Hepatocyte (in vitro differentiated cells): ENCODE measurements around the gene RHOXF2B. TPM values are rescaled to one million over a fixed set of nuclear protein-coding genes. Genes with fewer than 3 reads are reported as not detected.
"Not testable (repeated sequence)": the region's sequence is repeated elsewhere in the genome, so short reads cannot be mapped to it uniquely, and the experiment has no call there.

Experiments
- DNase-seq: peaks from one replicate; pipeline ENCODE4 v3.0.0-alpha.2; 2016; ENCODE audit warnings: low spot score
- H2AFZ ChIP-seq: fragments of 200-600 bp; sonication (generic); 2 replicates; pipeline ENCODE4 v1.6.0; 2016; ENCODE audit warnings: antibody characterized with exemption, mild to moderate bottlenecking
- H3K27ac ChIP-seq: fragments of 200-600 bp; sonication (generic); 2 replicates; pipeline ENCODE4 v1.5.1; 2016; ENCODE audit warnings: mild to moderate bottlenecking
- H3K27me3 ChIP-seq: fragments of 200-600 bp; sonication (generic); 2 replicates; pipeline ENCODE4 v1.6.1; 2016
- H3K36me3 ChIP-seq: fragments of 200-600 bp; sonication (generic); replicated peaks from 2 replicates; pipeline ENCODE4 v1.5.1; 2016; ENCODE audit warnings: low read depth; ENCODE audit not compliant: insufficient read depth
- H3K4me1 ChIP-seq: fragments of 200-600 bp; sonication (generic); 2 replicates; pipeline ENCODE4 v1.5.1; 2016; ENCODE audit warnings: mild to moderate bottlenecking, moderate library complexity; ENCODE audit not compliant: insufficient read depth
- H3K4me2 ChIP-seq: fragments of 200-600 bp; sonication (generic); 2 replicates; pipeline ENCODE4 v1.6.0; 2016
- H3K4me3 ChIP-seq: fragments of 200-600 bp; sonication (generic); 2 replicates; pipeline ENCODE4 v1.5.1; 2016; ENCODE audit warnings: mild to moderate bottlenecking
- H3K79me2 ChIP-seq: fragments of 200-600 bp; sonication (generic); 2 replicates; pipeline ENCODE4 v1.6.0; 2017; ENCODE audit warnings: mild to moderate bottlenecking
- H3K9me2 ChIP-seq: fragments of 200-600 bp; sonication (generic); replicated peaks from 2 replicates; pipeline ENCODE4 v1.6.0; 2017; ENCODE audit warnings: mild to moderate bottlenecking; ENCODE audit not compliant: insufficient read depth
- H3K9me3 ChIP-seq: fragments of 200-600 bp; sonication (generic); 2 replicates; pipeline ENCODE4 v1.5.1; 2016; ENCODE audit warnings: low read depth, mild to moderate bottlenecking
- H4K20me1 ChIP-seq: fragments of 200-600 bp; sonication (generic); 2 replicates; pipeline ENCODE4 v1.6.0; 2016; ENCODE audit warnings: mild to moderate bottlenecking; ENCODE audit not compliant: insufficient read depth, poor library complexity, severe bottlenecking
- CTCF ChIP-seq: fragments of 200-600 bp; sonication (generic); IDR thresholded peaks from 2 replicates; pipeline ENCODE4 v1.5.1; 2016; ENCODE audit warnings: antibody characterized with exemption, mild to moderate bottlenecking; ENCODE audit not compliant: poor library complexity
- EZH2 ChIP-seq: fragments of 200-600 bp; sonication (generic); IDR thresholded peaks from 2 replicates; pipeline ENCODE4 v1.6.1; 2016; ENCODE audit warnings: antibody characterized with exemption, mild to moderate bottlenecking, borderline replicate concordance
- EZH2phosphoT487 ChIP-seq: fragments of 200-600 bp; sonication (generic); IDR thresholded peaks from one replicate; pipeline ENCODE4 v1.6.1; 2018; ENCODE audit warnings: antibody characterized with exemption, mild to moderate bottlenecking, low read depth, moderate library complexity; ENCODE audit not compliant: unreplicated experiment, severe bottlenecking
- WGBS: methylation state at CpG from one replicate; pipeline ENCODE4 v1.1.6; 2016; ENCODE audit warnings: low lambda C conversion rate; ENCODE audit errors: missing lambda C conversion rate; 5-methylcytosine and 5-hydroxymethylcytosine counted together
- polyA plus RNA-seq: library from polyadenylated mRNA; unstranded; fragments of >200 nt; fragmentation: Nextera tagmentation; extraction: Ambion mirVana; gene quantifications from 2 replicates; pipeline ENCODE4 v1.2.1, GENCODE V29; 2016
- total RNA-seq: library from RNA; depleted of rRNA; stranded (reverse); fragments of >200 nt; gene quantifications from 2 replicates; pipeline ENCODE4 v1.2.3, GENCODE V29; 2014

RHOXF2B gene
- total and polyA plus RNA-seq, 2 experiments from 2014 or later: not detected

GRCh38 chrX:120111611-120112010 is 34.1 kb upstream of the RHOXF2B start:
- no peak for TF ChIP-seq CTCF
- TF ChIP-seq EZH2phosphoT487: no peak
- TF ChIP-seq EZH2: no peak
- H3K79me2 ChIP-seq: no peaks in the 10 kb centered on the region
- H3K27me3 ChIP-seq: no peaks in the 10 kb centered on the region
- no peaks in the 10 kb centered on the region for H3K9me2 ChIP-seq
- H3K4me1 ChIP-seq: no peaks in the 10 kb centered on the region
- no peak overlapping the region for H3K4me2 ChIP-seq
- H3K9me3 ChIP-seq: no peaks in the 10 kb centered on the region
- DNase-seq: no peak
- no peaks in the 10 kb centered on the region for H3K36me3 ChIP-seq
- H3K27ac ChIP-seq: no peak overlapping the region
- H4K20me1 ChIP-seq: no peaks in the 10 kb centered on the region
- no peak overlapping the region for H3K4me3 ChIP-seq
- H2AFZ ChIP-seq: no peak overlapping the region

- no peaks in the 10 kb centered on the region for H3K9me2 ChIP-seq
- H3K27ac ChIP-seq: no peak overlapping the region
- TF ChIP-seq CTCF (no peak), EZH2 (no peak), EZH2phosphoT487 (no peak)
- H2AFZ ChIP-seq: no peak overlapping the region
- H3K4me3 ChIP-seq: no peak overlapping the region
- H3K36me3 ChIP-seq: no peaks in the 10 kb centered on the region
- H4K20me1 ChIP-seq: no peaks in the 10 kb centered on the region
- no peaks in the 10 kb centered on the region for H3K27me3 ChIP-seq
- no peak overlapping the region for H3K4me2 ChIP-seq
- no peaks in the 10 kb centered on the region for H3K9me3 ChIP-seq
- 83% methylated on average over 1 of the region's 1 CpG for WGBS
- DNase-seq: no peak
- no peaks in the 10 kb centered on the region for H3K4me1 ChIP-seq
- H3K79me2 ChIP-seq: no peaks in the 10 kb centered on the region
These were observed 31.9 kb upstream of the RHOXF2B start for GRCh38 chrX:120109378-120109777.

DNA sequence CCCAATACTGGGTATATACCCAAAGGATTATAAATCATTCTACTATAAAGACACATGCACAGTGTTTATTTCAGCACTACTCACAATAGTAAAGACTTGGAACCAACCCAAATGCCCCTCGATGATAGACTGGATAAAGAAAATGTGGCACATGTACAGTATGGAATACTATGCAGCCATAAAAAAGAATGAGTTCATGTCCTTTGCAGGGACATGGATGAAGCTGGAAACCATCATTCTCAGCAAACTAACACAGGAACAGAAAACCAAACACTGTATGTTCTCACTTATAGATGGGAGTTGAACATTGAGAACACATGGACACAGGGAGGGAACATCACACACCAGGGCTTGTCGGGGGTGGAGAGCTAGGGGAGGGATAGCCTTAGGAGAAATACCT is 27.2 kb upstream of the RHOXF2B start:
- H3K4me3 ChIP-seq, H2AFZ ChIP-seq, H3K9me3 ChIP-seq, H3K4me1 ChIP-seq, H3K27ac ChIP-seq, H3K36me3 ChIP-seq, H3K4me2 ChIP-seq, H3K27me3 ChIP-seq, DNase-seq, H4K20me1 ChIP-seq, H3K79me2 ChIP-seq, H3K9me2 ChIP-seq: not testable (repeated sequence)
- WGBS: 85% methylated on average over 2 of the region's 2 CpGs

DNA sequence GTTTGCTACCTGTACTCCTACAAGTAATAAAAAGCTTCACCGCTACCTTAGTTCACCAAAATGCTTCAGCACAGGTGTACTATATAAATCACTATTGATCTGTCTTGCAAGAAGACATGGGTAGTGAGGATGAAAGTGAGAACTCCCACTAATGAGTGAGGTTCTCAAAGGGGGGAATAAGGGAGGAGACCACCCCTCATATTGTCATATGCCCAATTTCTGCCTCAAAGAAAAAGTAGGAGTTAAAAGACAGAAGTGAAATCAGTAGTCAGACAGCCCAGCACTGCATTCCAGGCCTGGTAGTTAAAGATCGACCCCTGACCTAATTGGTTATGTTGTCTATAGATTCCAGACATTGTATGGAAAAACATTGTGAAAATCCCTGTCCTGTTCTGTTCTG is 23.6 kb upstream of the RHOXF2B start:
- H3K9me2 ChIP-seq, H2AFZ ChIP-seq, H3K79me2 ChIP-seq, H3K9me3 ChIP-seq, H3K27me3 ChIP-seq, H3K36me3 ChIP-seq, H3K4me2 ChIP-seq, DNase-seq, H4K20me1 ChIP-seq, H3K4me1 ChIP-seq, H3K4me3 ChIP-seq, H3K27ac ChIP-seq: not testable (repeated sequence)
- 76% methylated on average over 2 of the region's 2 CpGs for WGBS

DNA sequence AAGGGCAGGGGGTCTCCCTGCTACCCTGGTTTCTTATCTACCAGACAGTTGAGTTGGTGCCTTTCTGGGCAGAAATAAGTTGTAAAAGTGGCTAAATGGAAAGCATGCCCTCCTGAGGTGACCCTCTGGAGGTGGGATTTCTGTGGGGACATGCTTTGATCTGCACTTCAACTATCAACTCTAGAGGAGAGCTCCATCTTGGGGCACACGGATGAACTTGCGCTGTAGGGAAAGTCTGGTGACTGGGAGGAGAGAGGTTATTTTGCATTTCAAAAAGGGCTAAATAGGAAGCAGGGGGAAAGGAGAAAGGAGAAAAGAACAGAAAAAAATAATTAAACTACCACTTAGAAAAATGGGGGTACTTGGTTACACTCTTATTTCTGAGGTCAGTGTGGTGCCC is 12.7 kb upstream of the RHOXF2B start:
- TF ChIP-seq EZH2 (no peak), EZH2phosphoT487 (no peak), CTCF (no peak)
- 81% methylated on average over 2 of the region's 2 CpGs for WGBS
- Histone ChIP-seq H3K36me3 (no peaks in the 10 kb centered on the region), H3K4me1 (no peaks in the 10 kb centered on the region), H3K79me2 (no peaks in the 10 kb centered on the region), H3K9me2 (no peaks in the 10 kb centered on the region), H3K27me3 (no peaks in the 10 kb centered on the region), H3K9me3 (no peaks in the 10 kb centered on the region), H3K27ac (no peak overlapping the region), H4K20me1 (no peaks in the 10 kb centered on the region), H3K4me3 (no peak overlapping the region), H2AFZ (no peak overlapping the region), H3K4me2 (no peak overlapping the region)
- DNase-seq: no peak
